GM12801 (cell line): Measurements from ENCODE around the gene PSMA6.

Experiments used
- TF ChIP-seq, protein P1 (sequence below): IDR thresholded peaks from one replicate; pipeline ENCODE4 v1.5.1; 2011; ENCODE audit warnings: control low read depth; ENCODE audit not compliant: insufficient read length; ENCODE audit errors: extremely low read depth

The PSMA6 gene

DNA sequence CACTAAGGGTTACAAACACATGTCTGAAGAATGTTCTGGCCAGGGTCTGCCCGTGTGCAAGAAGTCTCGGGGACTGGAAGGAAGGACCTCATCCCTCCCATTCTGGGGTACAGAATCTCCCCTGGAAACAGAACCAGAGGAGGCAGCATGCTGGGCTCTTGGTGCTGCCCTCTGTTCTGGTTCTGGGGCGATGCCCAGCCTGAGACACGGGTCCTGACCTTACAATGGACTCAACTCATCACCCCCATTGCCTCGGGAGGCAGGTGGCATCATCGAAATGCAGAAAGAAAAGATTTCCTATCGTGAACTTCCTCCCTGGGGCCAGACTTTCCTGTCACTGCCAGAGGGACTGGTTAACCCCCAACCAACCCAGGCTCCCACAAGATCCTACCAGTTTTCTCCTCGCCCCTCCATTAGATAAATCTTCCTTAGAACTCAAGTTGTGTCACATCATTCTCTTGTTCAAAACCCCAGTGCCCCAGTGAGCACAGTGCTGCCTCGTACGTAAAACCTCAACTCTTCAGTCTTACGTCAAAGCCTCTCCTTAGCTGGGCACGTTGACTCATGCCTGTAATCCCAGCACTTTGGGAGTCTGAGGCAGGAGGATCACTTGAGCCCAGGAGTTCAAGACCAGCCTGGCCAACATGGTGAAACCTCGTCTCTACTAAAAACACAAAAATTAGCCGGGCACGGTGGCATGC lies 52.1 kb downstream of the PSMA6 start:
- TF ChIP-seq, protein P1, sequence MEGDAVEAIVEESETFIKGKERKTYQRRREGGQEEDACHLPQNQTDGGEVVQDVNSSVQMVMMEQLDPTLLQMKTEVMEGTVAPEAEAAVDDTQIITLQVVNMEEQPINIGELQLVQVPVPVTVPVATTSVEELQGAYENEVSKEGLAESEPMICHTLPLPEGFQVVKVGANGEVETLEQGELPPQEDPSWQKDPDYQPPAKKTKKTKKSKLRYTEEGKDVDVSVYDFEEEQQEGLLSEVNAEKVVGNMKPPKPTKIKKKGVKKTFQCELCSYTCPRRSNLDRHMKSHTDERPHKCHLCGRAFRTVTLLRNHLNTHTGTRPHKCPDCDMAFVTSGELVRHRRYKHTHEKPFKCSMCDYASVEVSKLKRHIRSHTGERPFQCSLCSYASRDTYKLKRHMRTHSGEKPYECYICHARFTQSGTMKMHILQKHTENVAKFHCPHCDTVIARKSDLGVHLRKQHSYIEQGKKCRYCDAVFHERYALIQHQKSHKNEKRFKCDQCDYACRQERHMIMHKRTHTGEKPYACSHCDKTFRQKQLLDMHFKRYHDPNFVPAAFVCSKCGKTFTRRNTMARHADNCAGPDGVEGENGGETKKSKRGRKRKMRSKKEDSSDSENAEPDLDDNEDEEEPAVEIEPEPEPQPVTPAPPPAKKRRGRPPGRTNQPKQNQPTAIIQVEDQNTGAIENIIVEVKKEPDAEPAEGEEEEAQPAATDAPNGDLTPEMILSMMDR: no peak

DNA sequence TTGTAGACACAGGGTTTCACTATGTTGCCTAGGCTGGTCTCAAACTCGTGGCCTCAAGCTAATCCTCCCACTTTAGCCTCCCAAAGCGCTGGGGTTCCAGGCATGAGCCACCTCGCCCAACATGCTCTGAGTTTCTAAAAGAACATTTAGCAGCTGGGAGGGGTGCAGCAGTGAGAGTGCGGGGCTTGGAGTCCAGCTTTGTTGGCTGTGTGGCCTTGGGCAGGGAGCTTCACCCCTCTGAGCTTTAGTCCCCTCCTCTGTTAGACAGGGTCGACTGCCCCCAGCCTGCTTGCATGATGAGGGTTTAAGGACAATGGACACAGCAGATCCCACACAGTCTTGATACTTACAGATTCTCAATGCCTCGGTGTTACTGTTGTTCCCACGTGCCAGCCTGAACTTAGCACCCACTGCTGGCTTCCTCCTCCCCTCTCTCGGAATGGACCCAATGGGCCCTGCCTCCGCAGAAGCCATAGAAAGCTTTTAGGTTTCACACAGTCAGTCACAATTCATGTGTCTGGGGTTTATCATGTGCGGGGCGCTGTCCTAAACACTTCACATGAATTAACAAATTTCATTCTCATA lies 54.6 kb downstream of the PSMA6 start:
- TF ChIP-seq, protein P1: no peak

DNA sequence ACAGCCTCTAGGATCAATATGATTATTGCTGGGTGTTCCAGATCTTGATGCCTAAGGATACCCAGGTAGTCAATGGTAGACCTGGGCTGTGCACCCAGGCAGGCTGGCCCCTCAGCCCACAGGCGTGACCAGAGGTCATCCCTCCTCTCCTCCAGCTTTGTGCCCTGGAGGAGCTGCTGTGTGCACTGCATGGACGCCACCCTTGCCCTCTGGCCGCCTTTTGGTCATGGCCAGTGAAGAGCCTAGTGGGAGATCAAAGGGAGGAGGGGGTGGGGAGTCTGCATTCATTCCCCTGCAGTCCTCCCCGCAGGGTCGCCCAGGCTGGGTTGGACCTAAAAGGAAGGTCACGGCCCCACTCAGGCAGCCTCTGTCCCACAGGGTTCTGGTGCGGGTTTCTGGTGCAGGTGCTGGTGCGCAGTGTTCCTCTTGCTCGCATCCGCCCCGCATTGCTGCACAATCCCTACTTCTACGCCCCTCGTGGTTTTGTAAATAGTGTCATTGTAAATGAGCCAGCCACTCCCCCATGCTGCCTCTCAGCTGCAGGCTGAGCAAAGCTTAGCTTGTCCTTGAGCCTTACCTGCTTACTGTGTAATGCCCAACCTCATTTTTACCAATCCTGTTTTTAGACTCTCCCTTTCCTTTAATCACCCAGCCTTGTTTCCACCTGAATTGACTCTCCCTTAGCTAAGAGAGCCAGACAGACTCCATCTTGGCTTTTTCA lies 55.3 kb downstream of the PSMA6 start:
- TF ChIP-seq, protein P1: no peak

DNA sequence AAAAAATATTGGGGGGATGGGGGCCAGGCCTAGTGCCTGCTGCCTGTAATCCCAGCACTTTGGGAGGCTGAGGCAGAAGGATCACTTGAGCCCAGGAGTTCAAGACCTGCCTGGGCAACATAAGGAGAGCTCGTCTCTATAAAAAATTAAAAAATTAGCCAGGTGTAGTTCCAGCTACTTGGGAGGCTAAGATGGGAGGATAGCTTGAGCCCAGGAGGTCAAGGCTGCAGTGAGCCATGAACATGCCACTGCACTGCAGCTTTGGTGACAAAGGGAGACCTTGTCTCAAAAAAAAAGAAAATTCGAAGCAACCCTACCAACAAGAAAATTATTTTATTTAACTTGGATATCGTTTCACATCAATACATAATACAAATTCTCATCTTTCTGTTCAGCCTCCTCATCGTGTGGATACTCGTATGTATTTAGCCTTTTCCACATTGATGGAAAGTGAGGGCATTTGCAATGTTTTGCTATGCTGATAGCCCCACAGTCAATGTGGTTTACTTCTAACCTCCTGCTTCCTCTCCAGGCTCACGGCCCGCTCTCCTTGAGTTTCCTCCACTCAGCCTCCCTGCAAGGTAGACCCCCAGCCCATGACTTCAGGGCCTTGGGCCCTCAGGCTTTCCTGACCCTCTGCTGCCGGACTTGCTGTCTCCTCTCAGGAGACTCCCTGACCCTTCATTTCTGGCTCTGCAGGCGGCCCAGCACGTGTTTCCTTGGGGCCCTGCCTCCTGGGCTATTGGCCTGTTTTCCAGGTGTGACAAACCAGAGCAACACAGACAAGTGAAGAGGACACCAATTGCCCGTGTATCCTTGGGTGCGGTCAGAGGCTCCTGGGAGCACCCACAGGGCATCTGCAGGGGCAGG lies 57.5 kb downstream of the PSMA6 start:
- TF ChIP-seq, protein P1: no peak

DNA sequence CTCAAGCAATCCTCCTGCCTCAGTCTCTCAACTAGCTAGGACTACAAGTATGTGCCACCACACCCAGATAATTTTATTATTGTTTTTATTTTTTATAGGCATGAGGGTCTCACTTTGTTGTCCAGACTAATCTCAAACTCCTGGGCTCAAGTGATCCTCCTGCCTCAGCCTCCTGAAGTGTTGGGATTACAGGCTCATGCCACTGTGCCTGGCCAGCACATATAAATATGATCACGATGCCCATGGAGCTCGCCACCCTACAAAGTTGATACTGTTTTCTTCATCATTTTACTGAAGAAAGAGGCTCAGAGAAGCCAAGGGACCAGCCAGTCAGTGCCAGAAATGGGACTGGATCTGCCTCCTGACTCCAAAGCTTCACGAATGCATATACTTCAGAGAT lies 59.3 kb downstream of the PSMA6 start:
- TF ChIP-seq, protein P1: no peak

DNA sequence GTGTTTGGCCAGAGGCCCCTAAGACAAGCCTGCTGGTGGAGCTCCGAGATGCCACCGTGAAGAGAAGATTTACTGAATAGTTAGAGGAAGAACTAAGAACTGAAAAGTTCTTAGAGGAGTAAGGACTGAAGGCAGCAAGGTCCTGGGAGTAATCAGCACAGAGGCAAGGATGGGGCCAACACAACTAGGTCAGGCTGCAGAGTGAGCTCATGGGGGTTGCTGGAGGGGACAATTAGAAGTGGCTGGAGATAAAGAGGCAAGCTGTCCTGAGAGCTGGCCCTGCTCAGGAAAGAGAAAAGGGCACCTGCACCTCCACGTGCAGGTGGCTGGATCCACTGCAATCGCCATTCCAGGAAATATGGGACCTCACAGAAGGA lies 59.7 kb downstream of the PSMA6 start:
- TF ChIP-seq, protein P1: no peak
